ENCODE data around the gene DNASE2. TPM values are rescaled to one million over a fixed set of nuclear protein-coding genes. Genes with fewer than 3 reads are reported as not detected.

The DNASE2 gene
- total RNA-seq, 1 experiment from 2014 or later = 23.8 TPM

DNA sequence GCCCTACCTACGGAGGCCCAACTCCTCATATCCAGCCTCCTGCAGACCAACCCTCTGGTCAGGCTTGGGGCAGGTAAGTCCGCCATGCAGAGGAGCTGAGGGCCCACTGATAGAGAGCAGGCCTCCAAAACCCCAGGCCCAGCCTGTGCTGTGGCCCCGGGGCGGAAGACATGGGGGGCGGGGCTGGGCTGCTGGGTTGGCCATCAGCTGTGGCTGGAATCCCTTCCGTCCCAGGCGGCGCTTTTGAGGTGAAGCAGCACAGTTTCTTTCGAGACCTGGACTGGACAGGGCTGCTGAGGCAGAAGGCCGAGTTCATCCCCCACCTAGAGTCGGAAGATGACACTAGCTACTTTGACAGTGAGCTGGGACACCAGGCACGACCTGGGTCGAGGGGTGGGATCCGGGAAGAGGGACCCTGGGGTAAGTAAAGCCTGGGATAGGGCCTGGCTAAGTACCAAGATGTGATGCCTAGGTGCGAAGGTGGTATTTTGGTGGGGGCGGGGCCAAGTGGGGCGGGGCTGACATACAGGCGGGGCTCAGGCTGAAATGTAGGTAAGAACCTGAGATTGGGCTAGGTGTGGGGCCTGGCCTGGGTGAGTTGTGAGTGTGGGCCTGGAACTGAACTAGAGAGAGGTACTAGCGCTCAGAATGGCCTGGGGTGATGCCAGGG lies 15.4 kb downstream of the DNASE2 start:
- no peak overlapping the region for H2BK15ac ChIP-seq (ENCODE audit: low read depth, low read length)
- TF ChIP-seq CTCF (conservative IDR thresholded peaks at IDR 0.05) = no peak
- WGBS (ENCODE audit: extremely low coverage, insufficient read length, low lambda C conversion rate) = no CpG with 5 or more reads among the region's 19 CpGs
- H3K4ac ChIP-seq (ENCODE audit: low read depth, low read length) = no peak overlapping the region
- Mint-ChIP-seq H3K4me3 (peak overlapping the region in 1 of 2 experiments; percentile 33; a peak in 2 of 5 replicates), H3K36me3 (ENCODE audit: insufficient read depth in 1 of 3, low read depth in 3 of 3) (peaks cover 10 to 13% (median 12%) of the 10 kb centered on the region in 3 experiments), H3K4me1 (peaks cover 24 to 32% of the 10 kb centered on the region in 2 experiments), H3K9me3 (no peaks in the 10 kb centered on the region; a peak in 1 of 5 replicates), H3K27me3 (ENCODE audit: low read depth) (peaks cover 11% of the 10 kb centered on the region), H3K27ac (peak overlapping the region in 1 of 3 experiments; percentile 78; a peak in 2 of 7 replicates)
- no peak overlapping the region for H2BK20ac ChIP-seq (ENCODE audit: low read depth, low read length, poor library complexity, severe bottlenecking)
- no peak overlapping the region for H3K4me2 ChIP-seq (ENCODE audit: insufficient read depth, insufficient read length, low read length)
- DNase-seq = peak; percentile 70
- no peak overlapping the region for H4K5ac ChIP-seq (ENCODE audit: insufficient read length, low read depth, low read length)
- no peaks in the 10 kb centered on the region for H3K79me2 ChIP-seq (ENCODE audit: insufficient read depth, low read length)
- no peak overlapping the region for H4K91ac ChIP-seq (ENCODE audit: insufficient read length, low read depth, low read length)
- H3K27ac ChIP-seq (ENCODE audit: insufficient read length, low read depth, low read length) = no peak overlapping the region
- no peak overlapping the region for H2BK12ac ChIP-seq (ENCODE audit: insufficient read length, low read depth, low read length)
- no peak overlapping the region for H3K9ac ChIP-seq (ENCODE audit: extremely low read depth, insufficient read length, low read length)
- no peaks in the 10 kb centered on the region for H3K9me3 ChIP-seq (ENCODE audit: control insufficient read depth, low read depth, low read length)
- no peak overlapping the region for H2BK120ac ChIP-seq (ENCODE audit: low read depth, low read length, poor library complexity, severe bottlenecking)
- no peak overlapping the region for H2AK5ac ChIP-seq (ENCODE audit: insufficient read length, low read length)
- H3K56ac ChIP-seq (ENCODE audit: insufficient read length, low read depth, low read length) = no peak overlapping the region
- no peak overlapping the region for H3K14ac ChIP-seq (ENCODE audit: insufficient read depth, low read length)
- H3K23me2 ChIP-seq (ENCODE audit: insufficient read length, low read depth, low read length, poor library complexity, severe bottlenecking) = peaks cover 5% of the 10 kb centered on the region
- no peak overlapping the region for H4K8ac ChIP-seq (replicated peaks; ENCODE audit: insufficient read length, low read depth, low read length)
- H2AFZ ChIP-seq (ENCODE audit: low read length) = no peak overlapping the region
- H4K20me1 ChIP-seq (ENCODE audit: control insufficient read depth, insufficient read depth, insufficient read length) = peaks cover 7% of the 10 kb centered on the region
- H3K79me1 ChIP-seq (ENCODE audit: insufficient read depth, low read depth, low read length, poor library complexity, severe bottlenecking) = no peaks in the 10 kb centered on the region
- peaks cover 3% of the 10 kb centered on the region; the same call in 1 of the 2 replicates for H3K4me1 ChIP-seq (ENCODE audit: insufficient read depth, low read length)
- no peak overlapping the region for H2BK5ac ChIP-seq (ENCODE audit: insufficient read length, low read length)
- H3T11ph ChIP-seq (ENCODE audit: low read length) = no peak overlapping the region
- H3K23ac ChIP-seq (ENCODE audit: insufficient read length, low read depth, low read length) = no peak overlapping the region
- no peak overlapping the region for H3K18ac ChIP-seq (ENCODE audit: insufficient read length, low read depth, low read length)
- no peaks in the 10 kb centered on the region for H3K27me3 ChIP-seq (ENCODE audit: insufficient read depth, low read length)

Measured in H9 (cell line).